Ascending aorta (tissue), 2 donors: Measurements from ENCODE around the gene SORCS2. TPM values are rescaled to one million over a fixed set of nuclear protein-coding genes. Genes with fewer than 3 reads are reported as not detected.

Experiments used
- DNase-seq, 2 donors: peaks; one replicate each; pipeline ENCODE4 v3.0.0-alpha.2; 2019; ENCODE audit warnings: low spot score in 2 of 2
- H3K27ac ChIP-seq, 2 donors: fragments of 200-600 bp; sonication (generic); one replicate each; pipeline ENCODE4 v1.5.1; 2016 to 2017; ENCODE audit warnings: mild to moderate bottlenecking in 1 of 2
- H3K27me3 ChIP-seq: fragments of 200-600 bp; sonication (generic); one replicate; pipeline ENCODE4 v1.5.1; 2017
- H3K36me3 ChIP-seq, 2 donors: fragments of 200-600 bp; sonication (generic); one replicate each; pipeline ENCODE4 v1.5.1; 2016
- H3K4me1 ChIP-seq, 2 donors: fragments of 200-600 bp; sonication (generic); one replicate each; pipeline ENCODE4 v1.5.1; 2016 to 2017; ENCODE audit warnings: mild to moderate bottlenecking in 1 of 2
- H3K4me3 ChIP-seq, 2 donors: fragments of 200-600 bp; sonication (generic); one replicate each; pipeline ENCODE4 v1.5.1; 2016 to 2017; ENCODE audit warnings: mild to moderate bottlenecking in 1 of 2
- H3K9me3 ChIP-seq, 2 donors: fragments of 200-600 bp; sonication (generic); one replicate each; pipeline ENCODE4 v1.5.1; 2016
- intact Hi-C: fragments of 100-400 bp; cut with DNase I; formaldehyde crosslinking; loops from one replicate; pipeline ENCODE4 v1.15.1; 2023
- total RNA-seq: library from RNA; depleted of rRNA; stranded (reverse); fragments of >200 nt; gene quantifications from one replicate; pipeline ENCODE4 v1.1.0, GENCODE V29; 2016
- TF ChIP-seq, protein P1 (sequence below), 3 experiments: fragments of 200-600 bp in 2 of 3; fragments of 450-650 bp in 1 of 3; sonication (generic) in 2 of 3; IDR thresholded peaks; one replicate each; pipeline ENCODE4 v1.5.1; 2016 to 2019; ENCODE audit warnings: antibody characterized with exemption in 3 of 3, mild to moderate bottlenecking in 1 of 3, moderate library complexity in 1 of 3

SORCS2 gene
- total RNA-seq, 1 donor from 2014 or later = 0.32 TPM

DNA sequence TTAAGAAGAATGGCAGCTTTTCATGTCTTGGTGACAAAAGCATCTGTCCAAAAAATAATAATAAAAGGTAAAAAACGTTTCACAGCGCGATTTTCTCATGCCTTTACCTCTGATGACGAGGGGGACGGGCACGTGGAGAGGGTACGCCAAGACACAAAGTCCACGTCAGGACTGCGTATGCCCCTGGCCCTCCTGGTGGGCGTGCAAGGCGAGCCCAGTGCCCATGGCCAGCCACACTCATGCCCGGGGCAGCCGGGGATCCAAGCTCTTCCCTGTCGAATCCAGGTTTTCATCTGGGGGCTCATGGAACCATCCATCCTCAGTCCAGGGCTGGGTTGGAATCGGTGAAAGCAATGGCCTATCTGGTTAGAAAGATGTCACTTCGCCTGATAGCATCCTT, 570.8 kb downstream of the SORCS2 start:
- Histone ChIP-seq H3K27me3 (no peaks in the 10 kb centered on the region), H3K4me1 (no peaks in the 10 kb centered on the region), H3K27ac (no peak overlapping the region), H3K36me3 (peaks cover 21 to 43% of the 10 kb centered on the region in 2 donors), H3K4me3 (no peak overlapping the region), H3K9me3 (no peaks in the 10 kb centered on the region)
- intact Hi-C loops = no loop called here
- DNase-seq = no peak
- TF ChIP-seq, protein P1, sequence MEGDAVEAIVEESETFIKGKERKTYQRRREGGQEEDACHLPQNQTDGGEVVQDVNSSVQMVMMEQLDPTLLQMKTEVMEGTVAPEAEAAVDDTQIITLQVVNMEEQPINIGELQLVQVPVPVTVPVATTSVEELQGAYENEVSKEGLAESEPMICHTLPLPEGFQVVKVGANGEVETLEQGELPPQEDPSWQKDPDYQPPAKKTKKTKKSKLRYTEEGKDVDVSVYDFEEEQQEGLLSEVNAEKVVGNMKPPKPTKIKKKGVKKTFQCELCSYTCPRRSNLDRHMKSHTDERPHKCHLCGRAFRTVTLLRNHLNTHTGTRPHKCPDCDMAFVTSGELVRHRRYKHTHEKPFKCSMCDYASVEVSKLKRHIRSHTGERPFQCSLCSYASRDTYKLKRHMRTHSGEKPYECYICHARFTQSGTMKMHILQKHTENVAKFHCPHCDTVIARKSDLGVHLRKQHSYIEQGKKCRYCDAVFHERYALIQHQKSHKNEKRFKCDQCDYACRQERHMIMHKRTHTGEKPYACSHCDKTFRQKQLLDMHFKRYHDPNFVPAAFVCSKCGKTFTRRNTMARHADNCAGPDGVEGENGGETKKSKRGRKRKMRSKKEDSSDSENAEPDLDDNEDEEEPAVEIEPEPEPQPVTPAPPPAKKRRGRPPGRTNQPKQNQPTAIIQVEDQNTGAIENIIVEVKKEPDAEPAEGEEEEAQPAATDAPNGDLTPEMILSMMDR (IDR thresholded peaks at IDR 0.05) = no peak

DNA sequence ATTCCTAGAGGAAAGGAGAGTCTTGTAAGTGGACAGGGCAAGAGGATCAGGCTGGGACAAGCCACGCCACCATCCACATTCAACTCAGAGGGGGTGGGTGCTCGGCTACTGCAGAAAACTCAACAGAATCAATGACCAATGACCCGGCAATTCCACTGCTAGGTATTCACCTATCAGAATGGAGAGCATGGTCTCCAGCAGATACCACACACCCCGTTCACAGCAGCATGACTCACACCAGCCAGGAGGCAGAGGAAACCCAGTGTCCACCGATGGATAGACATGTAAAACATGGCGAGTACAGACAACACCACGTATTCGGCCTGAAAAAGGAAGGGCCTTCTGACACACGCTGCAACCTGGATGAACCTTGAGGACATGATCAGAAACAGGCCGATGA, 571.5 kb downstream of the SORCS2 start:
- Histone ChIP-seq H3K27ac (no peak overlapping the region), H3K4me1 (no peaks in the 10 kb centered on the region), H3K9me3 (no peaks in the 10 kb centered on the region), H3K36me3 (peaks cover 27 to 50% of the 10 kb centered on the region in 2 donors), H3K27me3 (no peaks in the 10 kb centered on the region), H3K4me3 (no peak overlapping the region)
- intact Hi-C loops = loop anchor here (2.0 kb wide), 1 partner anchor 15 kb away; no protein-coding TSS in a partner anchor
- TF ChIP-seq, protein P1 (IDR thresholded peaks at IDR 0.05) = no peak
- DNase-seq = no peak

DNA sequence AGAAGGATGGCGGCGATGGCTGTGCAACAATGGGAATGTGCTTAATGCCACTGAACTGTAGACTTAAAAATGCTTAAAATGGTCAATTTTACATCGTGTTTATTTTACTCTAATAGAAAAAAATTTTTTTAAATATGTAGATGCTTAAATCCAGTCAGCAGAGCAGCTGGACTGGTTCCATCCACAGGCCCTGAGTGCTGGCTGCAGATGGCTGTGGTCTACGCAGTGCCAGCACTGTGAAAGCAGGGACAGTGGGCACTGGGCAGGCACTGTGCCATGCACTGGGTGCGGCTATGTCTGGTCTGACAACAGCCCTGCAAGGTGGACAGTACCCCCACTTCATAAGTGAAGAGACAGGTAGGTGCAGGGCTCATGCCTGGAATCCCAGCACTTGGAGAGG, 572.1 kb downstream of the SORCS2 start:
- Histone ChIP-seq H3K4me3 (no peak overlapping the region), H3K27ac (no peak overlapping the region), H3K27me3 (no peaks in the 10 kb centered on the region), H3K4me1 (no peaks in the 10 kb centered on the region), H3K9me3 (no peaks in the 10 kb centered on the region), H3K36me3 (peaks cover 34 to 56% of the 10 kb centered on the region in 2 donors)
- TF ChIP-seq, protein P1 (IDR thresholded peaks at IDR 0.05) = no peak
- DNase-seq = no peak
- intact Hi-C loops = loop anchor here (2.0 kb wide), 1 partner anchor 14 kb away; no protein-coding TSS in a partner anchor

DNA sequence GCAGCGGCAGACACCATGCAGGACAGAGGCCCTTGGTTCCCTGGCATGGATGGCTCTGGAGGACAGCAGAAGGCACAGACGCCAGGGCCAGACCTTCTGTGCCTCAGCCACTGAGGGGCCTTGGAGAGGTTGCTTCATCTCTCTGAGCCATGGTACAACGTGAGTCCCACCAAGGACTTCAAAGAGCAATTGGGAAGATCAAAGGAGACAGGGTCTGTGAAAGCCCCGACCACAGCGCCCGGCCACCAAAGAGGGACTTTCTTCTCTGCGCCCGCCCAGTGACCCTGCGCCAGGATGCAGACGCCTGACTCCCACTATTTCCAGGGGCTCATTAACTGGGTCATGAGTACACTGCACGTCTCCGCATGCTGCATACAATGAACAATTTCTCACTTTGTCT, 573.3 kb downstream of the SORCS2 start:
- H3K36me3 ChIP-seq = peaks cover 37 to 65% of the 10 kb centered on the region in 2 donors
- intact Hi-C loops = loop anchor here (2.0 kb wide), 1 partner anchor 13 kb away; no protein-coding TSS in a partner anchor
- H3K9me3 ChIP-seq = no peaks in the 10 kb centered on the region
- no peak overlapping the region for H3K27ac ChIP-seq
- H3K27me3 ChIP-seq = no peaks in the 10 kb centered on the region
- H3K4me1 ChIP-seq = no peaks in the 10 kb centered on the region
- no peak for DNase-seq
- TF ChIP-seq, protein P1 (IDR thresholded peaks at IDR 0.05) = no peak
- H3K4me3 ChIP-seq = no peak overlapping the region

DNA sequence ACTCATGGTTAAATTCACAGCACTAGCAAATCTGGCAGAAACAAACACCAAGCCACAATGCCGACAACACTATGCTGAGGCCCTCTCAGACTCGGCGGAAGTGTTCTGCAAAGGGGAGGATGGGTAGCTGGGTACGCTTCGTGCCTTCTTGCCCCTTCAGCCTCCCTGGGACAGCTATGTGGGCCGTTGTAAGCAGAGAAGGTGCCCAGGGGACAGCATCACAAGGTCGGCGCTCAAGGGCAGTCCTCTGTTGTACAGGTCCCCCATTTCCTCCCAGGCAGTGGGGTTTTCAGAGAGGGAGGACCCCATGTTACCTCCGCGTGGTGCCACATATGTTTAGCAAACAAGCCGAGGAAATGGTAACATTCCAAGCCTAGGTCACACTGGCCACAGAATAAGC, 573.7 kb downstream of the SORCS2 start:
- no peak for DNase-seq
- TF ChIP-seq, protein P1 (IDR thresholded peaks at IDR 0.05) = no peak
- Histone ChIP-seq H3K36me3 (peaks cover 39 to 66% of the 10 kb centered on the region in 2 donors), H3K4me1 (no peaks in the 10 kb centered on the region), H3K9me3 (no peaks in the 10 kb centered on the region), H3K4me3 (no peak overlapping the region), H3K27ac (no peak overlapping the region), H3K27me3 (no peaks in the 10 kb centered on the region)
- intact Hi-C loops = no loop called here
